Prostate gland (tissue), 2 donors: Measurements from ENCODE around the gene CEP126.

ENCODE experiments used
- POLR2A ChIP-seq: fragments of 450-650 bp; IDR thresholded peaks from one replicate; pipeline ENCODE4 v1.6.1; 2016; ENCODE audit warnings: antibody characterized with exemption, mild to moderate bottlenecking
- POLR2AphosphoS5 ChIP-seq: sonication (generic); formaldehyde crosslinking; IDR thresholded peaks from one replicate; pipeline ENCODE4 v1.6.1; 2017; ENCODE audit warnings: antibody characterized with exemption
- TF ChIP-seq, protein P1 (sequence below), 4 experiments: fragments of 200-600 bp in 2 of 4; fragments of 450-650 bp in 2 of 4; sonication (generic) in 2 of 4; IDR thresholded peaks; 1 replicate in 3 of 4; 2 replicates in 1 of 4; pipeline ENCODE4 v1.5.1; 2016 to 2019; ENCODE audit warnings: antibody characterized with exemption in 4 of 4, mild to moderate bottlenecking in 2 of 4, moderate library complexity in 2 of 4

- TF ChIP-seq, protein P1, sequence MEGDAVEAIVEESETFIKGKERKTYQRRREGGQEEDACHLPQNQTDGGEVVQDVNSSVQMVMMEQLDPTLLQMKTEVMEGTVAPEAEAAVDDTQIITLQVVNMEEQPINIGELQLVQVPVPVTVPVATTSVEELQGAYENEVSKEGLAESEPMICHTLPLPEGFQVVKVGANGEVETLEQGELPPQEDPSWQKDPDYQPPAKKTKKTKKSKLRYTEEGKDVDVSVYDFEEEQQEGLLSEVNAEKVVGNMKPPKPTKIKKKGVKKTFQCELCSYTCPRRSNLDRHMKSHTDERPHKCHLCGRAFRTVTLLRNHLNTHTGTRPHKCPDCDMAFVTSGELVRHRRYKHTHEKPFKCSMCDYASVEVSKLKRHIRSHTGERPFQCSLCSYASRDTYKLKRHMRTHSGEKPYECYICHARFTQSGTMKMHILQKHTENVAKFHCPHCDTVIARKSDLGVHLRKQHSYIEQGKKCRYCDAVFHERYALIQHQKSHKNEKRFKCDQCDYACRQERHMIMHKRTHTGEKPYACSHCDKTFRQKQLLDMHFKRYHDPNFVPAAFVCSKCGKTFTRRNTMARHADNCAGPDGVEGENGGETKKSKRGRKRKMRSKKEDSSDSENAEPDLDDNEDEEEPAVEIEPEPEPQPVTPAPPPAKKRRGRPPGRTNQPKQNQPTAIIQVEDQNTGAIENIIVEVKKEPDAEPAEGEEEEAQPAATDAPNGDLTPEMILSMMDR (IDR thresholded peaks at IDR 0.05), result no peak
- TF ChIP-seq POLR2A (no peak), POLR2AphosphoS5 (no peak)
Observed at GRCh38 chr11:101894505-101894904, 20.3 kb upstream of the CEP126 start.
